NCI-H2196 treated with DMSO at 0.1 percent for 48 hours (cell line): ENCODE measurements around the gene CTPS2.
"Not testable (repeated sequence)": the region's sequence is repeated elsewhere in the genome, so short reads cannot be mapped to it uniquely, and the experiment has no call there.

Experiments
- DNase-seq: peaks from one replicate; lab custom pipeline; 2025; ENCODE audit not compliant: unreplicated experiment; lab: John Stamatoyannopoulos, UW

Gene CTPS2

DNA sequence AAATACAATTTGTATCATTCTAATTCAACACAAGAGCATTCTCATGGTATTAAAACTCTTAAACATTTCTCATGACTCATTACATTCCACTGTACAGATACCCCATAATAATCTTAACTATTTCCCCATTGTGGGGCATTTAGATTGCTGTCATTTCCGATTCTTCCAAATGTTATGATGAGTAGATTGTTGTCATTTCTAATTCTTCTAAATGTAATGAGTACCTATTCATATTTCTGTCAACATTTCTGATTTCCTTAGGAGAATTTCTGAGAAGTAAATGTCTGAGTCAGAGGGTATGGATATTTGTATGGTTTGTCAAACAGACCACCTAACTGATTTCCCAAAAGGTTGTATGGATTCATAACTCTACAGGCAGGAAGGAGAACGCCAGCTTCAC is 54.2 kb downstream of the CTPS2 start:
- no peak for DNase-seq

DNA sequence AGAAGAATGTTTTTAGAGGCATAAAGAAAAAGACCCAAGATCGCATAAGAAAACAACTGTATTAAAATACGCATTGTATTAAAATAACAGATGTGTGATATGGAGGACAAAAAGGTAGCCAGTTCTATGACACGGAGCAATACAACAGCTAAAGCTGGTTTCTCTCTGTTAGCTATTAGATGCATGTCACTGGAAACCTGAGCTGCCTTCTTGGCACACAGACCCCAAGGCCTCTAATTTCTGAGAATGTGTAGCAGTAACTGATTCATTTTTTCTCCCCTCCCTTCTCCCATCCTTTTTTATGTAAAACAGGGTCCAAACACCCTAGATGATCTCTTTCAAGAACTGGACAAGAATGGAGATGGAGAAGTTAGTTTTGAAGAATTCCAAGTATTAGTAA is 58.4 kb downstream of the CTPS2 start:
- DNase-seq: no peak

DNA sequence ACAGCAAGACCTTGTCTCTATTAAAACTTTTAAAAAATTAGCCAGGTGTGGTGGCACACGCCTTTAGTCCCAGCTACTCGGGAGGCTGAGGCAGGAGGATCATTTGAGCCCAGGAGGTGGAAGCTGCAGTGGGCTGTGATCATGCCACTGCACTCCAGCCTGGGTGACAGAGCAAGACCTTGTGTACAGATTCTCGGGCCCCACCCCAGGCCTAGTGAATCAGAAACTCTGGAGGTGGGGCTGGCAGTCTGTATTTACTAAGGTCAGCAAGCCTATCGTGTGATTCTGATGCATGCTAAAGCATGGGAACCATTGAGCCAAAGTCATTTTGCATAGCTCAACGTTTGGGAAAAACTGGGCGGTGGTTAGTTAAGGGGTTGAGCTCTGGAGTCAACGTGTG is 59.0 kb downstream of the CTPS2 start:
- no peak for DNase-seq

DNA sequence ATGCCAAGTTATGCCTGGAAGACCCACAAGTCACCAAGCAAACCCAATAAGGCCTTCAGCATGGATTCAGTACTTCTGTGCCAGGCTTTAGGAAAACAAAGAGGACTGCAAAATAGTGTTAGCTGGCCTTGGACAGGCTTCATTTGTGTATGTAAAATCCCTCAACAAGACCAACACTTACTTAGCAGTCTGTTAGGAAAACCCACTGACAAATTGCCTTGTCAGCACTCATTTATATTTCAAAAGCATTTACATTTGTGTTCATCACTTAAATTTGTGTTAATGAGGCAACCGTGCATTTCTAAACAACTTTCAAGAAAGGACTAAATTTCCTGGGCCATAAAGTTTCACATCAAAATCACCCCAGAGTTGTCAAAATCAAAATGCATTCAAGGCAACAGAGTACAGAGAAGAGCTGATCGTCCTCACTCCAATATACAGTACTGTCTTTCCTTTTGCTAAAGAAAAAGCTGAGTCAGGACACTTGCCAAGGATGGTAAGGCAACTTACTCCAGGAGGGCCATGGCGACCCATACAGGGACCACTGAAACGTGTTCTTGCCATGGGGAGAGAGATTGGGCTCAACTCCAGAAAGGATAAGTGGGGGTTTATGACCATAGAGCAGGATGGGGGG is 61.0 kb downstream of the CTPS2 start:
- no peak for DNase-seq

DNA sequence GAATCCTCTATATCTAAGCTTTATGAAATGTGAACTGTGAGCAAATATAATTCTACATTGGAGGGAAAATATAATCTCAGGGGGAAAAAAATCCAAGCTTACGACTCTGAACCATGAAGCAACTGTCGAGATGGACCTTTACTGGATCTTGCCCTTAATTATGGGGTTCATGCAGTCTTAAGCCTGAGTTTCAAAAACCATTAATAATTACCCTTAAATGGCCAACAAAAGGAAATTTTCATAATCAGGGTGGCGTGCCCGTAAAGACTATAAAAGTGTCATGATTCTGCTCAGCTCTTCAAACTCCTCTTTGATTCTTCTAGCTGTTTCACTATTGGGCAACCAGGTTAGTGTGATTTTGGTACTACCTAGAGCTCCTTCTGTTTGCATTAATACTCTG is 62.6 kb downstream of the CTPS2 start, which contains the start of gene S100G:
S100G (plus strand) TSS at position 301 of the 400 bp plus-strand sequence. CDS start 849 bp downstream, outside the sequence.
- DNase-seq: no peak

DNA sequence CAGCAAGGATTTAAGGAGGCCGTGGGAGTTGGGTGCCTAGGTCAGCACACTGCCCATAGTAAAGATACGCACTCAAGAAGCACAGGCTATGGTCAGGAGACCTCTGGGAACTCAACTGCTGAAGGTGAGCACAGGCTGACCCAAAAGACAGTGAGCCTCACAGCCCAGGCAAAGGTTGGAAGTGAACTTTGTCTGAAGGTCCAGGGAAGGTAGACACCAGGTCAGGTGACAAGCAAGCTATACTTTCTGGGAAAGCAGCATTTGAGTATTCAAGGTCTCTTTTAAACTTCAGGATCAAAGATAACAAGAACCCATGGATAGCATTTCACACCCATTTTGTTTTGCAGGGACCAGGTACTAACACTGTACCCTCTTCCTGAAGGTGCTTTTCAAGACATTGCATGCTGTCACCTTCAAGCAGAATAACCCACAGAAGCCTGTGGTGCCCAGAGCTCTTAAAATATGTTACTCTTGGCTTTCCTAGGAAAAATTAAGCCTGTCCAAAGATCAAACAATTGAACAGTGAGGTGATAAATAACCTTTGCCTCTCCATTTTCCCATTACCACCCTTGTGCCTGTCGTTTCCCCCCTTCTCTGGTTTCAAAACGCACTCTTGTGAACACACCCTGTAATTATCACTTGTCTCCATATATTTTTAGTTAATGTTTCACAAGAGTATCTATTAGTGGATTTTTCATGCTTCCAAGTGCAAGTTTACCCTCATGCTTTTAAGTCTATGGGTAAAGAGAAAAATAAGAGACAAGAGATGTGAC is 65.9 kb downstream of the CTPS2 start:
- no peak for DNase-seq

DNA sequence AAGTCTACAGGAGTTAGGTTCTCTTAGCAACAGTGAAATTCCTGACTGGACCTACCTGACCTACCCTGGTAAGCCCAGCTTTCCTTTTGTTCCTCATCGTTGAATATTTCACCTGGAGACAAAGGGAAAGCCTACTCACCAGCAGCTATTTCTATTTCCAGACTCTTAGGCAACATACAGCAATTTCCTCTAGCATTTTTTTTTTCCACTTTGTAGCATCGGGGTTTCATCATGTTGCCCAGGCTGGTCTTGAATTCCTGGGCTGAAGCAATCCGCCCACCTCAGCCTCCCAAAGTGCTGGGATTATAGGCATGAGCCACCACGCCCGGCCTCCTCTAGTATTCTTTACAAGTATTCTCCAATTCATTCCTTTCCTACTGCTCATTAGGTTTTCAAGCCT is 69.3 kb downstream of the CTPS2 start:
- no peak for DNase-seq

DNA sequence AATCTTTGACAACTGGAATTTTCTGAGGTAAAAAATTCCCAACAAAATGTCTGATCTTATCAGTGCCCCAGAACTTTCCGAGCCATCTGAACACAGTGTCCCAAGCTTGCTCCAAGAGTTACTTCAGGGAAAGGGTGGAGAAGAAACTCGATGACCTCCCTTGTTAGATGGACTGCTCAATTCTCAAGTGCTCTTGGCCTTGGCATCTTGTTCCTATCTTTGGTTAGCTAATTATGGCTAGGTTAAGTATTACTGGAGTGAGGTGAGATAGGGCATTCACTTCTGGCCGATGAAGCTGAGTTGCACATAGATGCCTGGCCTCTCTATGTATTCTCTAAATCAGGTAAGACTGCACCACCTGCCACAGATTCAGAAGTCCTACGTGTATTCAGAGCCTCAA is 71.6 kb downstream of the CTPS2 start:
- DNase-seq: no peak

DNA sequence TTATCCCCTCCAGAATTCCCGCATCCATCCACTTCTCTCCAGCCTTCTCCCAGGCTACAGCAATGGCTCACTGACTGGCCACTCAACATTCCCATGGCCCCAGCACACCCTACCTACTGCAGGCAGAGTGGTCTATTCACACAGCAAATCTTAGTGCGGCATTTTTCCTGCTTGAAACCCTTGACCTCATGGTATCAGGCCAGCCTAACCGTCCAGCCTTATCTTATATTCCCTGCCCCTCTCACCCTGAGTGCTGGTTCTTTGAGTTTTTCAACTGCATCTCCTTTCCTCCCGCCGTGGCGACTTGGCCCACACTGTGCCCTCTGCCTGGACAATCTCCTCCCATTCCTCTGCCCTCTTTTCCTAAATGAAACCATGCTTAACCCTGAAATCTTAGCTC is 72.5 kb downstream of the CTPS2 start:
- DNase-seq: no peak

DNA sequence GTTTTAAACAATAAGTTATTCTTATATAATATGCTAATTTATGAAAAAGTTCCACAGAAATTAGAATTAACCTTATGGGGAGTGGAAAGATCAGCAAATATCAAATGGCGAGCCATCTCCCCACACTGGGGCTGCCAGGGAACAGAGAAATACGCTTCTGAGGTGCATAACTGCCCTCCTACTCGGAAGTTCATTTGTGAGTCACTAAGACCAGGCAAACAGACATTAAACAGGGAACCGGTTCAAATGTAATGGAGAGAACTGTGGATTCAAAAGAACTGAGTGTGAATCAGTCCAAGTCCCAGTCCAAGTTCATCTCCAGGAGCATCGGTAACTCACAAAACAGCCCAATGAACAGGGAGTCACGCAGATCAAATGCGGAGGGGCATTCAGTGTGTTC is 73.9 kb downstream of the CTPS2 start:
- no peak for DNase-seq

DNA sequence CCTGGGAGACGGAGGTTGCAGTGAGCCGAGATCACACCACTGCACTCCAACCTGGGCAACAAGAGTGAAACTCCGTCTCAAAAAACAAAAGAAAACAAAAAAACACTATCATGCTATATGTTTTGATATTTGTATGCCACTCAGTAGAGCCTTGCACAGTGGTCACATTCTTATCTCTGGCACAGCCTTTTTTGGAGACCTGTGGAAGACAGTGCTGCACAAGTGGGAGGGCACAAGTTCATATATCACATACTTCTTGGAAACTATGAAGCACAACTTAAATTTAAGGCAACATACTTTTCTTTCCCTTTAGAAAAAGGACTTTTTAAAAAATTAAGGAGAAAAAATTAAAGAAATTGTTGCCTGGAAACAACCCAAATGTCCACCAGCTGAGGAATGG is 76.9 kb downstream of the CTPS2 start:
- DNase-seq: no peak

DNA sequence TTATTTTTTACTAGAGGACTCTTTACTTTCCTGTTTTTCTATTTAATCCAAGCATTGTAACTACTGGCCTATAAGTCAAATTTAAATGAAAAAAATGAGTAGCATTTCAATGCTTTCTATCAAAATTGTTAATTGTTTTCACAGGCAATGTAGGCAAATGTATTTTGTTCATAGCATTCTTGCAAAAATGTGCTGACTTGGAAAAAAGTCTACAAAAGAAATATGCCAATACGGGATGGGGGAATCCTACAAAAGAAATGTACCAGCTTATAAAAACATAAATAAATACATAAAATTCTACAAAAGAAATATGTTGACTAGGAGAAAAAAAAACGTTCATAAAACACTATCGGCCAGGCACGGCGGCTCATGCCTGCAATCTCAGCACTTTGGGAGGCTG is 77.4 kb downstream of the CTPS2 start:
- DNase-seq: no peak

DNA sequence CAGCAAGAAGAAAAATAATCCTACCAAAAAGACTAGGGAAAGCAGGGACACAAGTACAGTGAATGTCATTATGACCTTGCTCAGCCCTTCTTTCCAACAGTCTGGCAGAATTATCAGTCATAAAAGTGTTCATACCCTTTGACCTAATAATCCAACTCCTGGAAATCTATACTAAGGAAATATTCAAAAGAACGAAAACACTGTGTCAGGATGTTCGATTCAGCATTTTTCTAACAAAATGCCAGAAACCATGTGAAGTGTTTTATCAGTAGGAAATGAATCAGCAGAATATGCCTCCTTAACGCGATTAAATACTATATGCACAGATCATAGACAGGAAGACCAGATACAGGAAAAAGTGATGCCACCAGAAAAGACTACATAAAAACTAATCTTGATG is 78.7 kb downstream of the CTPS2 start:
- no peak for DNase-seq

DNA sequence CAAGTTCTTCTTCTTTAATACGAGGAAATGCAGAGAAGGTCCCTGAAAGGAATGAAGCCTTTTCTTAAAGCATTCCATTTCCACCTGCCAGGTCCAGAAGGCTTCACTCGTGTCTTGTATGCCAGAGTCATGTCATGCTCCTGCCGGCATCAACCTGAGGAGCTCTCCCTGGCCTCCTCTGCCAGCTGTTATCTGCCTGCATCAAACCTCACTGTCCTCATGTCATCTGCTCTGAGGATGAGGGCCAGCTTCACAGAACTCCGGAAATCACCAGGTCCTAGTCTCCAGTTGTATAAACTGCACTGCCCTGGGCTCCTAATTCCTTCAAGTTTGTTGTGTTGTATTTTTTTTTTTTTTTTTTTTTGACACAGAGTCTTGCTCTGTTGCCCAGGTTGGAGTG is 82.6 kb downstream of the CTPS2 start:
- DNase-seq: no peak

DNA sequence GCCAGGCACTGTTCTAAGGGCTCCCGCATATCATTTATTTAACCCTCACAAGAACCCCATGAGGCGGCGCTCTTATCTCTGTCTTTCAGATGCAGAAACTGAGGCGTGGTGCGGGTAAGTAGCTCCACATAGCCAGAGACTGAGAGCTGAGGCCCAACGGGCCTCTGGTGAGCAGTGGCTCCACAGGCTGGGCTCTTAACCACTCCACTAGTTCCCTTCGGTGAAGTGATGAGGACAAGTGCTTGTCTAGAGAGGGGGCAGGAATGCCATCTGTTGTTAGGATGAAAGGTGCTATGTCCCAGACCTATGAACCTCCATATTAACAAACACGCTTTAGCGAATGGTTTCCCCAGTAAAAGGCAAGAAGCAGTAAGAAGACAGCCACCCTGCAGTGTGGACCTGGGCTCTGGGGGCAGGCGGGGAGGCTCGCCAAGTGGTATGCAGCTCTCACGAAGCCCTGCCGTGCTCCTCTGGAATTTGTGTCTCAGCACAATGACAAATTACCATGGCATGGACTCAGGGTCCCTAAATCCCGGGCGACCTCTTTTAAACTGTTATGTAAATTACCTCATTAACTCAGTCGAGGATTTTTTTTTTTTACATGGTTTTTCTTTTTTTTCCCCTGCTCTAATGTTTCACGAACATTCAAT is 83.4 kb downstream of the CTPS2 start:
- DNase-seq: no peak

DNA sequence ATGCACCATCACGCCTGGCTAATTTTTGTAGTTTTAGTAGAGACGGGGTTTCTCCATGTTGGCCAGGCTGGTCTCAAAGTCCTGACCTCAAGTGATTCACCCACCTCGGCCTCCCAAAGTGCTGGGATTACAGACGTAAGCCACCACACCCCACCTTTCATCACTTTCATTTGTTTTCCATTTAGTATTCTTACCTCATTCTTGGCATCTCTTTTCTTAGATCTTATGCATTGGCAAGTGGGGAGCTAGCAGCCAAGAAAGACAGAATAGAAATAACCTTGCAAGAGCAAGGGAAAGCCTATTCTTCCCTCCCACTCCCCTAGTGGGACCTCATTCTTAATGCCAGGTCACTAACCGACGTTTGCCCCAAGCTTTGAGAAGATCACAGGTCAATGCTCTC is 84.0 kb downstream of the CTPS2 start:
- DNase-seq: not testable (repeated sequence)

DNA sequence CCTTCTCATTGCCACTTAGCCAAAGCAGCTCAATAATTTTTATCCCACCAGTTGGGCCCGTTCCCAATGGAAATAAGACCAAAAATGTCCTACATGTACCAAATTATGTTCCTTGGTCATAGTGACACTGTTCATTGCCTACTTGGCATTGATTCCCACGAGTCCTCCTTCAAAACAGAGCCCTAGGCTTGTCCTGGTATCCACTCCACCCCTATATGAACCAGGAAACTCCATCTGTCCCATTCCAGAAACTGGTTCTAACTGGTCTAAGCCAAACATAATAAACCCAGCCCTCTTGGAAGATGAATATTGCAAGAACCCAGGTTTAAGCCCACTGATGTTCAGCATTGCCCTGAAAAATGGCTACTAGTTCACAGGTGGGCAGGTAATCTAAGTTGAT is 93.4 kb downstream of the CTPS2 start:
- no peak for DNase-seq

DNA sequence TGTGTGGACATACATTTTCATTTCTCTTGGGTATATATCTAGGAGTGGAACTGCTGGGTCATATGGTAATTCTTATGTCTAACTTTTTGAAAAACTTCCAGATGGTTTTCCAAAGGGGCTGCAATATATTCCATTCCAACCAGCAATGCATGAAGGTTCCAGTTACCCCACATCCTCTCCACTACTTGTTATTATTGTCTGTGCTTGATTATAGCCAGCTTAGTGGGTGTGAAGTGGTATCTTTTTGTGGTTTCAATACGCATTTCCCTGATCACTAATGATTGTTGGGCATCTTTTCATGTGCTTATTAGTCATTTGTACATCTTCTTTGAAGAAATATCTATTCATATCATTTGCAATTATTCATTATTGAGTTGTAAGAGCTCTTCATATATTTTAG is 94.0 kb downstream of the CTPS2 start:
- no peak for DNase-seq

DNA sequence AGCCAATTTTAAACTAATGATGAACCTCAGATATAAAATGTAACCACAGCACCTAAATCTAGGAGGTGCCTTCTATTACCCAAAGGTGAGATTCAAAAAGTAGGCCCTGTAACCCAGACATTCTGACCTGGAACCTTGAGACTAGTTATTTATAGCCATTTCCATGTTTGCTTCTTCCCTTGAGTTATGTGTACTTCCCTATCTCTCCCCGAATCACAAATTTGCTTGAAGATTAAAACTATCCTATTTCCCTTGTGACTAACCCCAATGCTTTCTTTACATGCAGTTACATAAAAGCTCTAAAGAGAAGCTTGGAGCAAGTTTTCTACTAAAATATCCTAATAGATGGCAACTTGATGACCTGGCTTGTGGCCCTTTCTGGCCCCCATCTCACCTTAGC is 95.1 kb downstream of the CTPS2 start:
- DNase-seq: no peak

DNA sequence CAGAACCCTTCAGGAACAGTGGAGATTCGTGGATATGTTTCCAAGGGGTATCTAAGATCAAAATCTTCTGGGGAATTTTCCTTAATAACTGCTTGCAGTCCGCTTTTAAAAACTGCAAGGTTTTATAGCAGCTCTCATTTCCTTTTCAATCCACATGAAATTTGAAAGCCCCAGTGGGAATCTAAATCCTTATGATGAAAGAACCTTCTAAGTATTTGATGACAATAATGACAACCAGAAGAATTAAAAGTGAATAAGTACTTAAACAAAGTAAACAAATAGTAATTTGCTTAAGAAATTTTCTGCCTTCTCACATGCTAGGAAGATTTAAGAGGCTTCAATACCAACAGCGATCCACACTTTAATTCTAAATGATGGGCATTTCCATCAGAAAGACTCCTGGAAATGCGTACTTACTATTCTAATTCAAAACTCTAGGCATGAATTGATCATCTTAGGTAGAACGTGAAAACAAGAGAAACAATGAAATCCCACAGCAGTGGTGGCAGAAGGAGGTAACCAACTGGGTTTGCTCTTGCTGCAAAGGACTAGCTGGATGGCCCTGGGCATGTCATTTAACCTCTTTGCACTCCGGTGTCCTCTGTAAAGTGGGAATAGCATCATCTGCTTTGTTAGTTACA is 100.1 kb downstream of the CTPS2 start:
- DNase-seq: no peak

DNA sequence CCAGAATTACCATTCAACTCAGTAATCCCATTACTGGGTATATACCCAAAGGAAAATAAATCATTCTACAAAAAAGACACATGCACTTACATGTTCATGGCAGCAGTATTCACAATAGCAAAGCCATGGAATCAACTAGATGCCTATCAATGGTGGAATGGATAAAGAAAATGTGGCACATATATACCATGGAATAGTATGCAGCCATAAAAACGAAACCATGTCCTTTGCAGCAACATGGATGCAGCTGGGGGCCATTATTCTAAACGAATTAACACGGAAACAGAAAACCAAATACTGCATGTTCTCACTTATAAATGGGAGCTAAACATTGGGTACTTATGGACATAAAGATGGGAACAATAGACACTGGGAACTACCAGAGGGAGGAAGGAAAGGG is 101.8 kb downstream of the CTPS2 start:
- DNase-seq: not testable (repeated sequence)

DNA sequence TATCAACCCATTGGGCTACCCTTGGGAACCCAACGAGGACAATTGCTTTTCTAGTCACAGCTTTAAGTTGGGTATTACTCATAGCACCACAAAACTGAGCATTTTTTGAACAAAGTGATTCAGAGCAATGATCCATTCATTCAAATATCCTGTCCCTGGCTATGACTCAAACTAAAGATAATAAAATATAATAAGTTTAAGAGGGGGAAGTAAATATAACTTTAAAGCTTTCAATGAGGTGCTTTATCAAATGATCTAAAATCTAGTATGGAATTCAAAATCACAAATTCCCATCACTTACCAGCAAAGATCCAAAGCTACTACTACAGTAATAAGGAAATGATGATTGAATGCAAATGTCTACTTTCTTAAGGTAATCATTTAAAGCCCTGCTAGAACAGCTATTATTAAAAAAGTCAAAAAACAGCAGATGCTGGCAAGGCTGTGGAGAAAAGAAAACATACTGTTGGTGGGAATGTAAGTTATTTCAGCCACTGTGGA is 102.3 kb downstream of the CTPS2 start:
- DNase-seq: no peak
